ENCODE measurements around the gene SSBP2.

SSBP2 gene

DNA sequence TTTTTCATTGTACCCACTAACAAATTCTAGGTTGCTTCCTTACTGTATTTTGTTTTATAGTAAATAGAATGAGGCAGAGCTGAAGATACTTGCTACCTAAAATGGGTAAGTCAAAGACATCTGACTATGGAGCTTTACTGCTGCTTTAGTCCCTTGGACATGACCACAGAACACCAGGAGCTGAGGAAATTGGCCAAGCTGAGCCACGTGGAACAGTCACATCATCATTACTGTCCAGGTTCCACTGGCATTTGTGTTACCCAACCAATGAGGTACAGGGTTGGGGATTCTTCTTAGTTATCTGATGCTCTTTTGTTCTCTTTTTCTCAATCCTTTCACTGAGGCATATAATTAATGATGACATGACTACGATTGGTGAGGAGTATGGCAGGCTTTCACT, 47.1 kb downstream of the SSBP2 start:
- H3K4me3 ChIP-seq (ENCODE audit: control insufficient read depth, low read depth, low read length): no peak overlapping the region
- DNase-seq (ENCODE audit: low read depth): no peak
- no peak for TF ChIP-seq CTCF (conservative IDR thresholded peaks at IDR 0.05; ENCODE audit: control insufficient read depth, insufficient read depth, low read depth, low read length)

DNA sequence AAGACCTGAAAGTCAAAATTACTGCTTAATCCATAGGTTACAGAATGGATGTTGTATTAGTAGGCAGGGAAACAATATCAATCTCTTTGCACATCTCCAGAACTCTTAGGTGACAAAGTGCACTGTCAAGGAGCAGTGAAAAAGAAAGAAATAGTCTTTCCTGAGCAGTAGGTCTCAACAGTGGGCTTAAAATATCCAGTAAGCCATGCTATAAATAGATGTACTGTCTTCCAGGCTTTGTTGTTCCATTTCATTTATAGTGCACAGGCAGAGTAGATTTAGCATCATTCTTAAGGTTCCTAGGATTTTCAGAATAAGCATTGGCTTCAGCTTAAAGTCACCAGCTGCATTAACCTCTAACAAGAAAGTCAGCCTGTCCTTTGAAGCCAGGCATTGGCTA, 50.7 kb downstream of the SSBP2 start:
- no peak for TF ChIP-seq CTCF (conservative IDR thresholded peaks at IDR 0.05; ENCODE audit: control insufficient read depth, insufficient read depth, low read depth, low read length)
- DNase-seq (ENCODE audit: low read depth): no peak
- no peak overlapping the region for H3K4me3 ChIP-seq (ENCODE audit: control insufficient read depth, low read depth, low read length)

- DNase-seq (ENCODE audit: low read depth): no peak
- H3K4me3 ChIP-seq (ENCODE audit: control insufficient read depth, low read depth, low read length): no peak overlapping the region
- TF ChIP-seq CTCF (conservative IDR thresholded peaks at IDR 0.05; ENCODE audit: control insufficient read depth, insufficient read depth, low read depth, low read length): no peak
These were observed 52.1 kb downstream of the SSBP2 start for GRCh38 chr5:81698813-81699212.

DNA sequence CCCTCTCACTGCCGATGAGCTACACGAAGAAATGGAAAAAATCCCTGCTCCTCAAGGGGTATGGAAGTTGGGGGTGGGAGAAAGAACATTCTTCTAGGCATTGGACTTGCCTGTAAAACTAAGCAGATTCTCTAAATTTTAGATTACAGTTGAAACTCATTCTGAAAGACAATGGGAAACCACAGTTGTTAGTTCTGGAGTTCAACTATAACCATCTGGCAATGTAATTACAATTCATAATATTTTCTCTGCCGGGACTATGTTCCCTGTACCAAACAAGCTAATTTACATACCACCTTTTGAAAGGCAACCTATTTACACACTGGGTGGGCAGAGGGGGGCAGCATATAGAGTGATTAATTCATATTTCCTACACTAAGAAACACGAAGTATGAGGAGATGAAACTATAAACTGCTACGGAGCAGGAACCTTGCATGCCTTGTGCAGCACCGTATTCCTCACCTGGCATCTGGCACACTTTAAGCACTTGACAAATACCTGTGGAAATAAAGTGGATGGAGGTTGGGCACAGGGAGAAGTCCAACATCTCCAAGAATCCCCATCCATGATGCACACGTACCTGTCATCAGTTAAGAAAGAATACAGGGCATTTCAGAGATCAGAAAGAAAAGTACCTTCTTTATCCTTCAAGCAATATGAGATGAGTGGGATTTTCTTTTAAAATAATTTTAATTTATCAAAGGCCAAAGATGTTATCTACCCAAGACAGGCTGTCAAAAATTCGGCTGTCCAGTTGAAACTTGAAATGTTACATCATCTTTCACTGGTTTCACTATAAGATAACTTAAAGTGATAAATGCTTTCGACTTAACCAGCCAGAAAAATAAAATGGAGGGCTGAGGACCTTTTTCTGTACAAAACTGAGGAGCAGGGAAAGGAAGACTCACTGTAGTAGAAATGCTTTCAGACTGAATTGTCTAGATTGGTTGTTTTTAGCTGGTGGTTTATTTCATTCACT, 54.2 kb downstream of the SSBP2 start:
- no peak for DNase-seq (ENCODE audit: low read depth)
- H3K4me3 ChIP-seq (ENCODE audit: control insufficient read depth, low read depth, low read length): no peak overlapping the region
- TF ChIP-seq CTCF (conservative IDR thresholded peaks at IDR 0.05; ENCODE audit: control insufficient read depth, insufficient read depth, low read depth, low read length): no peak

DNA sequence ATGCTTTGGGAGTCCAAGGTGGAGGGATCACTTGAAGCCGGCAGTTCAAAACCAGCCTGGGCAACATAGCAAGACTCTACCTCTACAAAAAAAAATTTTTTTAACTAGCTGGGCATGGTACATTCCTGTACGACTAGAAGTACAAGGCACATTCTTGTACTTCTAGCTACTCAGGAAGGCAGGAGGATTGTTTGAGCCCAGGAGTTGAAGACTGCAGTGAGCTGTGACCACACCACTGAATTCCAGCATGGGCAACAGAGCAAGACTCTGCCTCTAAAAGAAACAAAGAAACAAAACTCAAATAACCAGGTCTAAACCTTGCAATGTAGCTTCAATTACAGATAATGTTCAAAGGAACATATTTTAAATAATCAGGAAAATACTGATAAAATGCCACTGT, 56.2 kb downstream of the SSBP2 start:
- no peak overlapping the region for H3K4me3 ChIP-seq (ENCODE audit: control insufficient read depth, low read depth, low read length)
- no peak for DNase-seq (ENCODE audit: low read depth)
- TF ChIP-seq CTCF (conservative IDR thresholded peaks at IDR 0.05; ENCODE audit: control insufficient read depth, insufficient read depth, low read depth, low read length): no peak

DNA sequence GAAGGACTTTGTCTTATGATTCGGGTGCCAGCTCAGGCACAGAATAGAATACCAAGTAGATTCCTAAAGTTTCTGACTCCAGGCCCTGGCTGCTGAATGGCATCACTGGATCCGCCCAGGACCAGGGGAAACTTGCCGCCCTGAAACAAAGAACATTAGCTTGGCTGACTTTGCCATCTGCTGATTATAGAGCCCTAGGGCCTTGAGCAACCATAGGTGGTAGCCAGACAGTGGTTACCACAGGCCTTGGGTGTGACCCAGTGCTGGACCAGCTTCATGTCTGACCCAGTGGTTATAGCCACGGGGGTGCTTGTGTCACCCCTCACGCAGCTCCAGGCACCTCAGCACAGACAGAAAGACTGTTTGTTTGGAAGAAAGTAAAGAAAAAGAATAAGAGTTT, 62.7 kb downstream of the SSBP2 start:
- no peak overlapping the region for H3K4me3 ChIP-seq (ENCODE audit: control insufficient read depth, low read depth, low read length)
- no peak for TF ChIP-seq CTCF (conservative IDR thresholded peaks at IDR 0.05; ENCODE audit: control insufficient read depth, insufficient read depth, low read depth, low read length)
- DNase-seq (ENCODE audit: low read depth): no peak
